MM.1S (cell line): ENCODE results near the gene TAS1R2.

ENCODE experiments used
- DNase-seq: peaks from one replicate; pipeline ENCODE4 v3.0.0-alpha.2; 2015
- H2AFZ ChIP-seq: fragments of 300-600 bp; sonication (generic); 2 replicates; pipeline ENCODE4 v1.6.0; 2016; ENCODE audit warnings: antibody characterized with exemption, low read length
- H3F3A ChIP-seq: fragments of 300-600 bp; sonication (generic); 2 replicates; pipeline ENCODE4 v1.6.1; 2016; ENCODE audit warnings: mild to moderate bottlenecking, antibody characterized with exemption, low read length, moderate library complexity, mixed read lengths; ENCODE audit not compliant: insufficient read depth
- H3K27ac ChIP-seq: fragments of 300-600 bp; sonication (generic); 2 replicates; pipeline ENCODE4 v1.5.1; 2016; ENCODE audit warnings: mild to moderate bottlenecking, low read length
- H3K27me3 ChIP-seq: fragments of 300-600 bp; sonication (generic); replicated peaks from 2 replicates; pipeline ENCODE4 v1.6.0; 2016; ENCODE audit warnings: low read length; ENCODE audit not compliant: insufficient read depth
- H3K36me3 ChIP-seq: fragments of 300-600 bp; sonication (generic); replicated peaks from 2 replicates; pipeline ENCODE4 v1.6.1; 2016; ENCODE audit warnings: mild to moderate bottlenecking, low read length, mixed read lengths; ENCODE audit not compliant: insufficient read depth
- H3K4me1 ChIP-seq: fragments of 300-600 bp; sonication (generic); 2 replicates; pipeline ENCODE4 v1.6.1; 2016; ENCODE audit warnings: low read length, mixed read lengths
- H3K4me2 ChIP-seq: fragments of 300-600 bp; sonication (generic); 2 replicates; pipeline ENCODE4 v1.6.0; 2016; ENCODE audit warnings: low read depth, low read length
- H3K4me3 ChIP-seq: fragments of 300-600 bp; sonication (generic); 2 replicates; pipeline ENCODE4 v1.5.1; 2016; ENCODE audit warnings: low read length, mixed read lengths
- H3K79me2 ChIP-seq: fragments of 300-600 bp; sonication (generic); 2 replicates; pipeline ENCODE4 v1.6.1; 2016; ENCODE audit warnings: mixed run types, low read length, mixed read lengths
- H3K9ac ChIP-seq: fragments of 300-600 bp; sonication (generic); 2 replicates; pipeline ENCODE4 v1.6.1; 2016; ENCODE audit warnings: low read length, mixed read lengths
- H3K9me2 ChIP-seq: fragments of 300-600 bp; sonication (generic); replicated peaks from 2 replicates; pipeline ENCODE4 v1.6.1; 2016; ENCODE audit warnings: mild to moderate bottlenecking, low read length, mixed read lengths; ENCODE audit not compliant: insufficient read depth
- H3K9me3 ChIP-seq: fragments of 300-600 bp; sonication (generic); replicated peaks from 2 replicates; pipeline ENCODE4 v1.6.1; 2016; ENCODE audit warnings: mild to moderate bottlenecking, low read length, mixed read lengths; ENCODE audit not compliant: insufficient read depth
- H4K20me1 ChIP-seq: fragments of 300-600 bp; sonication (generic); 2 replicates; pipeline ENCODE4 v1.6.1; 2016; ENCODE audit warnings: mild to moderate bottlenecking, low read length, moderate library complexity, mixed read lengths; ENCODE audit not compliant: insufficient read depth
- CTCF ChIP-seq: fragments of 300-600 bp; sonication (generic); IDR thresholded peaks from 2 replicates; pipeline ENCODE4 v1.5.1; 2016; ENCODE audit warnings: antibody characterized with exemption, low read length, mixed read lengths
- EZH2 ChIP-seq: fragments of 300-600 bp; sonication (generic); optimal IDR thresholded peaks from 2 replicates; pipeline ENCODE3; 2017; ENCODE audit warnings: low read depth, mild to moderate bottlenecking, antibody characterized with exemption, low read length, mixed read lengths
- EZH2phosphoT487 ChIP-seq: fragments of 300-600 bp; sonication (generic); IDR thresholded peaks from 2 replicates; pipeline ENCODE4 v1.6.1; 2018; ENCODE audit warnings: antibody characterized with exemption, low read length

The TAS1R2 gene

GRCh38 chr1:18868354-18868753, 8.9 kb upstream of the TAS1R2 start:
- no peaks in the 10 kb centered on the region for H3K36me3 ChIP-seq
- no peak overlapping the region for H3K4me2 ChIP-seq
- H3K9me2 ChIP-seq: no peaks in the 10 kb centered on the region
- H3K9me3 ChIP-seq: no peaks in the 10 kb centered on the region
- peaks cover 68% of the 10 kb centered on the region for H3K27me3 ChIP-seq
- no peak for DNase-seq
- no peak overlapping the region for H3K27ac ChIP-seq
- H2AFZ ChIP-seq: no peak overlapping the region
- H3K9ac ChIP-seq: no peak overlapping the region
- H3K79me2 ChIP-seq: no peaks in the 10 kb centered on the region
- TF ChIP-seq CTCF (no peak), EZH2phosphoT487 (no peak), EZH2 (no peak)
- H3K4me3 ChIP-seq: no peak overlapping the region
- no peaks in the 10 kb centered on the region for H4K20me1 ChIP-seq
- no peaks in the 10 kb centered on the region for H3F3A ChIP-seq
- no peaks in the 10 kb centered on the region for H3K4me1 ChIP-seq

GRCh38 chr1:18866846-18867245, 7.4 kb upstream of the TAS1R2 start:
- H3K27ac ChIP-seq: no peak overlapping the region
- no peaks in the 10 kb centered on the region for H3F3A ChIP-seq

GRCh38 chr1:18866314-18866713, 6.9 kb upstream of the TAS1R2 start:
- no peaks in the 10 kb centered on the region for H3K9me3 ChIP-seq

More at GRCh38 chr1:18866846-18867245, 7.4 kb upstream of the TAS1R2 start:
- TF ChIP-seq EZH2 (no peak), EZH2phosphoT487 (no peak), CTCF (no peak)
- no peak overlapping the region for H3K9ac ChIP-seq
- no peak overlapping the region for H3K4me3 ChIP-seq
- no peaks in the 10 kb centered on the region for H3K4me1 ChIP-seq
- no peak overlapping the region for H3K4me2 ChIP-seq
- H3K9me2 ChIP-seq: no peaks in the 10 kb centered on the region
- no peak for DNase-seq
- H3K9me3 ChIP-seq: no peaks in the 10 kb centered on the region
- no peaks in the 10 kb centered on the region for H4K20me1 ChIP-seq
- H3K79me2 ChIP-seq: no peaks in the 10 kb centered on the region
- peaks cover 83% of the 10 kb centered on the region for H3K27me3 ChIP-seq
- no peaks in the 10 kb centered on the region for H3K36me3 ChIP-seq
- no peak overlapping the region for H2AFZ ChIP-seq

More at GRCh38 chr1:18866314-18866713, 6.9 kb upstream of the TAS1R2 start:
- Histone ChIP-seq H3K9ac (no peak overlapping the region), H3F3A (no peaks in the 10 kb centered on the region), H4K20me1 (no peaks in the 10 kb centered on the region), H3K9me2 (no peaks in the 10 kb centered on the region), H3K4me1 (no peaks in the 10 kb centered on the region), H3K27me3 (peaks cover 89% of the 10 kb centered on the region), H3K36me3 (no peaks in the 10 kb centered on the region), H3K4me2 (no peak overlapping the region), H3K27ac (no peak overlapping the region), H3K4me3 (no peak overlapping the region), H3K79me2 (no peaks in the 10 kb centered on the region), H2AFZ (no peak overlapping the region)
- no peak for DNase-seq
- TF ChIP-seq CTCF (no peak), EZH2 (no peak), EZH2phosphoT487 (no peak)
